ENCODE measurements around the gene SLX9.

The SLX9 gene

DNA sequence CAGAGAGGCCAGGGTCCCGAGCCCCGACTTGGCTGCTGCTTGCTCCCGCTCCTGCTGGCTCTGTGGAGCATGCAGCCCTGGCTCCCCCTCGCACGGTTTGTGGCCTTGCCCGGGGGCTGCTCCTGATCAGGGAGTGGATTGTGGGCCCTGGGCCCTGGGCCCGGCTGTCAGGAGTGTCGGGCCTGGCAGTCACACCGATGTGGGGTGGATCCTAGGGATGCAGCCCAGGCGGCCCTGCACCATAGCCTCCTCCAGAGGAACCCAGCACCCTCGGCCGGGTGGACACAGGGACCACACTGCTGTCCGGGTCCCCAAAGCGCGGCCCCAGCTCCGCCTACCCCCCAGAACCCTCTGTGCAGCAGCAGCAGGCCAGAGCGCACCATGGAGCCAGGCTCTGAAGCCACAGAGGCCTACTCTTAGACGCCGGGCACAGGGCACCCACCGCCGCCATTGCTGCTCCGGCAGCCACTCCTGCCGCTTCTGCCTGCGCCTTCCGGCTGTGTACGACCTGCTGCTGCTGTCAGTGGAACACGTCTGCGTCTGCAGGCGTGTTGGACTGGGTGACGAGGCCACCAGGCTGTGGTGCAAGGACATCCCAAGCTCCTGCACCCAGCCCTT, 9.4 kb downstream of the SLX9 start:
- DNase-seq: no peak

DNA sequence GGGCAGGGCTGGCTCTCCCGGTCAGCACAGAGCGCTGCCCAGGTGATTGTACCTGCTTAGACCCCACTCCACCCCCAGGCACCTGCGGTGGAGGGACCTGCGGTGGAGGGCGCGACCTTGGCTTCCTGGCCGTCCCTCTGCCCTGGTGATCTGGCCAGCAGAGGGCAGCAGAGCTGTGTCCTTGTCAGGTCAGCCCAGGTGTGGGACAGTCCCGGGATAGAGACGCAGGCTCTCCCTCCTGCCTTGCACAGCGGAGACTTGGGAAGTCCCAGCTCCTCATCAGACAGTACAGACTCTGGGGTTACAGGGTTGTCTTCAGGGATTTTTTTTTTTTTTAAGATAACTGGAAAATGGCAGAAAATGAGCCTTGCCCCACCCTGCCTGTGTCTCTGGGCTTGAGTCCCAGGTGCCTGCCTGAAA, 10.0 kb downstream of the SLX9 start:
- DNase-seq: peak; percentile 87

DNA sequence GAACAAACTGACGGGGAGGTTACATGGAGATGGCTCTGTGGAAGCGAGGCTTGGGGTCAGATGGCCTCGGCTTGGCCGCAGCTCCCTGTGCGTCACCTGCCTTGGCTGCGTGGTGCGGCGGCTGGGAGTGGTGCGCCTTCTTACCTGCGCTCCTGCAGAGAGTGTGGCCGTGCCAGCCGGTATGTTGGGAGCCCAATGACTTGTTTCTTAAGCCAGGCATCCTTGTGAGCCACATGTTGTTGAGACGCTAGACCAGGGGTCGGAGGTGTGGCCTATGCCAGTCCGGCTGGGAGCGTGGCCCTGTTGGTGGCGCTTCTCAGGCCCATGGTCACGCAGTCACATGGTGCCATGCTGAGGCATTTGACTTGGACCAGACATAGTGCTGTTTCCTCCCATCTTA, 10.5 kb downstream of the SLX9 start:
- no peak for DNase-seq

DNA sequence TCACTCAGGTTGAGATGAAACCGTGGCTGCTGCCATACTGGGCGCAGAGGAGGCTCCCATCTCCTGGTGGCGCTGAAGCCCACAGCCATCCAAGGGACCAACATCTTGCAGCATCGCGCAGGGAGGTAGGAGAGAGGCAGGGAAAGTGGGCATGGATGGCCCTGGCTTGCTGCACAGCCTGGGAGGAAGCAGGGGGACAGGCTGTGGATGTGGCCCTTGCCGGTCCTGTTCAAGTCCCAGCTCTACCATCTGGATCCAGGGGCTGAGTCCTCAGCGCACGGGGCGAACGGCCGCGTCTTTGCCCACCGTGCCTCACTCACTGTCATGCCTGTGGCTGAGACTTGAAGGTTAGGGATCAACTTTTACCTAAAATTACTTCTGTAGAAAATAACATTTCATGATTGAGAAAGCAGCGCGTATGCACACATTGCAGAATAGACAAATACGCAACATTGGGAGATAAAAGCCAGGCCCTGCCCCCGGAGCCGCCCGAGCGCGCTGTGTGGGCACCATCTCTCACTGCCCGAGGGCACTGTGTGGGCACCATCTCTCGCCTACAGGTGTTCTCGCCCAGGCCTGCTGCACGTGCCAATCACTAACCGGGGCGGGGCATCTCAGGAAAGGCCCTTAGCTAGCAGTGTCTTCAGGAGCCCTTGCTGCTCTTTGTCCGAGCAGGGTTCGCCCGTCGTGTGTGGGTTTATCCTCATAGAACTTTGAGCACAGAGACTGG, 11.5 kb downstream of the SLX9 start:
- no peak for DNase-seq

DNA sequence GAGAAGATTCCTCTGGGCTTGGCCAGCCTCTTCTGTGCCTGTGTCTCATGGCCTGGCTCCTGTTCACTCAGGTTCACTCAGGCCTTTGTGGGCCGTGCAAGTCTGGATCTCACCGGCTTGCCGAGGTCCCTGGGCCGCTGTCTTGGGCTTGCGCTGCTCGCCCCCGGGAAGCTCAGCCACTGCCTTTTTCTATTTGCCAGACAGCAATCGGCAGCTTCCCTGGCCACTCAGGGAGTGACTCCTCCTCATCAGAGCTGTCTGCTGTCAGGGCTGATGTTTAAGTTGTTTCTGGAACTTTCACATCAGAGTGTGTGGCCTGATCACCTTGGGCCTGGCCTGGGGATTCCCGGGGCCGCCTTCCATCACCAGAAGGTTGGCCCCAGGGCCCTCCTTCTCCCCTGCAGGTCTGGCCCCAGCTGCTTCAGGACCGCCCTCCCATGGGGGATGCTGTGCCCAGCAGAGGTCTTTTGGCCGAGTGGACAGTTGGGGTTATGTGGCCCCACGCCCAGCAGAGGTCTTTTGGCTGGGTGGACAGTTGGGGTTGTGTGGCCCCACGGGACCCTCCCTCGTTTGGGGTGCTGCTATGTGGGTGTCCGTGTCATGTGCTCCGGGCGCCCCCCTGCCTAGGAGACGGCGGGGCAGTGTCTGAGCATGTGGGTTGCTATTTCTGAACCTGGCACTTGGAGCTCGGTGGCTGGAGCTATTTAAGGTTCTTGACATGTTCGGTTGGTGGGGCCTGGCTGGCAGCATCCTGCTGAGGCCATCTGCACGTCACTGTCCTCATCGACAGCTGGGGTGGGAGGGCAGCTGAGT, 12.5 kb downstream of the SLX9 start:
- DNase-seq: no peak

DNA sequence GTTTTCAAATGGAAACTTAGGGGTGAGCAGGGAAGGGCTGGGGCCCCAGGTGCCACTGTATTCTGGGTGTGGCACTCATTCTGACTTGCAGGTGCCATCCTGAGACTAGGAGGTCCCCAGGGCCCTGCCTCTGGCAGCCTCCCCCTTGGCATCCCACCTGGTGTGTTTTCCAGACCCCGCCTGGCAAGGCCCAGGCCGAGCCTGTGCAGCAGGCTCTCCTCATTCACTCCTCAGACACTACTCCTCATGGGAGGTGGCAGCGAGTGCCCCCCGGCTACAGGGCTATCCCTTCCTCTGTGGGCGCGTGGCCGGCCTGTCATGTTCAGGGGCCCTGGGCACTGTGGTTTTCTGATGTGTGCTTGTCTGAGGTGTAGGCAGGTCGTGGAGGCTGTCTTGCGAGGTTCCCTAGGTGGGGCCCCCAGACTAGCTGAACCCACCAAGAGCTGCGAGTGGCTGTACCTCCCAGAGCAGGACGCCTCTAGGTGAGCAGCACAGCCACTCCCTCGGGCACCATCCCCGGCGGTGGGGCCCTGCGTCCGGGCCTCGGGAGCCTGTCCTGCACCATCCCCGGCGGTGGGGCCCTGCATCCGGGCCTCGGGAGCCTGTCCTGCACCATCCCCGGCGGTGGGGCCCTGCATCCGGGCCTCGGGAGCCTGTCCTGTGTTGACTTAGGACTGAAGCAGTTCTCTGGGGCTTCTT, 13.2 kb downstream of the SLX9 start:
- DNase-seq: no peak

DNA sequence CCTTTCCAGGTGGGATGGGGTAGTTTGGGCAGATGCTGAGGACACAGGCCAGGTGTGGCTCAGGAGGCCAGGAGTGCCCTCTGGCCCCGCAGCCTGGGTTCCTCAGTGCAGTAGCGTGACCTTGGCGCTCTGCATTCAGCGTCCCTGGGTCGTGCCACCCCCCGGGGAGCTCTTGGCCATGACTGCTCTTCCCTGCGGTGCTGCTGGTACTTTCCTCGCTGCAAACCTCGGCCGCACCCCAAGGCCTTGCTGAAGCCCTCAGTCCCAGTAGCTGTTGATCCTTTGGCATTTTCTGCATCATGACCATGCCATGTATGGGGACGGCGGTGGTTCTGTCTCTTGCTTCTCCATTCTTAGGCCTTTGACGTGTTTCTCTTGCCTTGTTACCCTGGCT, 13.8 kb downstream of the SLX9 start:
- DNase-seq: no peak

DNA sequence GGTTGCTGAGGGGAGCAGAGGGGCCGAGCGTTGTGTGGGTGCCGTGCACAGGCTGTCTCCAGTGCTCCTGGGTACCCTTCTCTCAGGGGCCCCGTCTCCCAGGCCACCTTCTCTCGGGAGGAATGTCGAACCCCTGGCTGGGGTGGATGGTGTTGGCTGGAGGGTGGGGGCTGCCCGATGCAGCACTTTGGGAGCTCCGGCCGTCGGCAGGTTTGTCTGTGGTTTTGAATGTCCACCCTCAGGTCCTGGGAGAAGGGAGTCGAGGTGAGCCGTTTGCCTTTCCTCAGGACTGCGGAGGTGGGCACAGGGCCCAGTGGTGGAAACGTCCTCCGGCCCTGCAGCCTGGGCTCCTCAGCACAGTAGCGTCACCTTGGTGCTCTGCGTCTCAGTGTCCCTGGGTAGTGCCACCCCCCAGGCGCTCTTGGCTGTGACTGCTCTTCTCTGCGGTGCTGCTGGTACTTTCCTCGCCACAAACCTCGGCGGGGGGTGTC, 14.5 kb downstream of the SLX9 start:
- no peak for DNase-seq

DNA sequence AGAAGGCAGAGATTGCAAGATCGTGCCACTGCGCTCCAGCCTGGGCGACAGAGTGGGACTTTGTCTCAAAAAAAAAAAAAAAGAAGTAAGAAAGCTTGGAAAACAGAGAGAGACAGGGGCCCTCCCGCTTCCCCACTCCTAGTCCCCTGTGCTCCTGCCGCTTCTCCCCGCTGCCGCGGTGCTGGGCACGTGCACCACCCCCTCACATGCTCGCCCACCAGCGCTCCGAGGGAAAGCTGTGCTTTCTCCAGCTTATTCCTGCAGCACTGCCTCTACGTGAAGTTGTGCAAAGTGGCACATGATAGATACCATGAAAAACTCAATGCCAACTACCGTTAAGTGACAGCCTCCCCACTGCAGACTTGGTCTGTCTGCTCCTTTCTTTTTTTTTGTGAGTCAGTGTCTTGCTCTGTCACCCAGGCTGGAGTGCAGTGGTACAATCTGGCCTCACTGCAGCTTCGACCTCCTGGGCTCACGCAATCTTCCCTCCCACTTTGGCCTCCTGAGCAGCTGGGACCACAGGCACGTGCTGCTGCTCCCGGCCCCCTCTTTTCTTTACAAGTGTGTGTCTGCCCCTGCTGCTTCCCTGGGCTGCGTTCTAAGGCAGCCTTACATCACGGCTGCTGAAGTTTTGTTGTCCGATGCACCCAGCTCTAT, 15.4 kb downstream of the SLX9 start:
- DNase-seq: peak; percentile 75

DNA sequence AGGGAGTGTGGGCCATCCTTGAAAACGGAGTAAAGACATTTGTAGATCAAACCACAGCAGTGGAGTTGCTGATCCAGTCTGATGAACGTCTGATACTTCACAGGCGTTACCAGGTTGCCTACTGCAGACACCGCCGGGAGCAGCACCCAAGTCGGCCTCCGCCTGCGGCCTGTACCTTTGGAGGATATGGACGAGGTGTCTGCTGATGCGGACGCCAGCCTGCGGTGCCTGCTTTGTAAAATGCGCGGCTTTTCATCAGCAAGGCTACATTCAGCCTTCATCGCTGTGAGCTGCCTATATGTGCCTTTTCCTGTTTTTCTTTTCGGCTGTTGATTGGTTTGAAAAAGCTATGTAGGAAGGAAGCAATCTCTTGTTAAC, 16.0 kb downstream of the SLX9 start:
- no peak for DNase-seq

DNA sequence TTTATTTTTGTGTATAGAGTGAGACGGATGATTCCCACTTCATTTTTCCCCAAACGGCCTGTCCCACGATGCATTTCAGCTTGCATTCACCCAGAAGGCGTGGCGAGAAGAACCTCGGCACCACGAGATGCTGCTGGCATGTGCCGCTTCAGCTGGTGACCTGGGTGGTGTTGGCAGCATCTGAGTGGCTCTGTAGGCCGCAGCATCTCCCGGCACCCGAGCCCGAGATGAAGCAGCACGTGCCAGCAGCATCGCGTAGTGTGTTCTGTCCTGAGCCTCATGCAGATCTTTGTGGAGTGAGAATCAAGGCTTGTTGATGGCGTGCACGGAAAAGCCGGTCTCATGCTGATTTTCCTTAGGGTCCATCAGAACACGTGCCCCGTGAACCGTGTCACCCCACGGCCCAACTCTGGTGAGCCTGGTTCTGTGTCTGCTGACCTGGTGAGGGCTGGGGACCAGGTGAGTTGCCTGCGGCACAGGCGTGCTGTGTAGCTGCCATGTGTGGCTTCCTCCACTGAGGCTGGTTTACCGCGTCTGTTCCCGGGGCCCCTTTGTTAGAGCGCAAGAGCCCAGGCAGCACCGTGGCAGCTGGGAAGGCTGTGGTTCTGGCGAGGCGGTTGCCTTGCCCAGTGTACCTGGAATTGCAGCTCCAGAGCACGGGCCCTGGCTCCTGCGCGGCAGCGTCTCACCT, 16.7 kb downstream of the SLX9 start:
- no peak for DNase-seq

DNA sequence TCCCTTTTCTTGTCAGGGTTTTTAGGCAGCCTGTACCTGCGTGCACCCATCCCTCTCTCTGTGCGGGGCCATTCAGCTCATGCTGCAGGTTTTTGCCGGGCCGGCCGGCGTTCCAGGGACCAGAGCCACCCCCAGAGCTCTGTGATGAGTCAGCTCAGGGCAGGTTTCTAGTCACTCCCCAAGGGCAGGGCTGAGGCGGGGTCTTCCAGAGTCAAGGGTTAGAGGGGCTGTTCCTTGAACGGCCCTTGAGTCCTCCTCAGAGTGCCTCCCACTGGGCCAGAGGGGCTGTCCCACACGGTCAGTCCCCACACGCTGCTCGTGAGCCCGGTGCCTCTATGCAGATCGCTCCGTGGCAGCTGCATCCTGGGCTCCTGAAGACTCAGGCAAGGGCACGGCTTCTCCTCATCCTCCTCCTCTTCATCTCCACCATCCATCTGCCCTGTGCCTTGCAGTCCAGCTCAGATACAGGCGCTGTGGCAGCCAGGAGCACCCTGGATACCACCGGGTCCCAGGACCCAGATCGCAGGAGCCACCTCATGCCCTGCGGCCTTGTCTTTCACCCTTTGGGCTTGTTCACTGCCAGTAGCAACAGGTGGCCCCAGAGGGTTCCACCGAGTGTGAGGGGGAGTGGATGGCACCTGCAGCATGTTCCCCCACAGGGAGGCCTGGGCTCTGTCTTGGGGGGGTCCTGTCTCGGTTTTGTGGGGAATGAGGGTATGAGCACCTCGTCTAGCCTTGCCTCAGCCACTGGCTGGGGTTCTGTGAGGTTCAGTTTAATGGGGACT, 17.4 kb downstream of the SLX9 start:
- DNase-seq: no peak

DNA sequence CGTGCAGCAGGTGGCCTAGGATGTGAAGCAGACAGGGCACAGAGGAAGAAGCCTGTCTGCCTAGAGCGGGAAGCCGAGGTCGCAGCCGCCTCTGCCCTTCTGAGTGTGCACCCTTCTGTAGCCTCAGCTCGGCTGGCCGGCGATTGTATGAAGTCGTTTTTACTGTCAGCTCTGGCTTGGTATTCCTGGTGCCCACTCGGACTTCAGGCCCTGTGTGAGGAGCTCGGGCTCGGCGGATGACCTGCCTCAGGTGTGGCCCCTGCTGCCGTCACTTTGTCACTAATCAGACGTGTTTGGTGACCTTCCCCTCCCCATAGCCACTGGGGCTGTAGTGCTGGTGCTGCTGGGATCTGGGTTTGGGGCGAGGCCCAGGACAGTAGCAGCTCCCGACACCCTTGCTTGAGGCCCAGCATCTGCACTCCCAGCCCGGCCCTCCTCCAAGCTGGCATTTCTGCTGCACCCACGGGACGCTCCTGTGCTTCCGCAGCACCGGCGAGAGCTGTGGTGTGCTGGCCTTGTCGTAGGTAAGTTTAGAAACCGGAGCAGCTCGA, 18.1 kb downstream of the SLX9 start:
- DNase-seq: peak; percentile 33

DNA sequence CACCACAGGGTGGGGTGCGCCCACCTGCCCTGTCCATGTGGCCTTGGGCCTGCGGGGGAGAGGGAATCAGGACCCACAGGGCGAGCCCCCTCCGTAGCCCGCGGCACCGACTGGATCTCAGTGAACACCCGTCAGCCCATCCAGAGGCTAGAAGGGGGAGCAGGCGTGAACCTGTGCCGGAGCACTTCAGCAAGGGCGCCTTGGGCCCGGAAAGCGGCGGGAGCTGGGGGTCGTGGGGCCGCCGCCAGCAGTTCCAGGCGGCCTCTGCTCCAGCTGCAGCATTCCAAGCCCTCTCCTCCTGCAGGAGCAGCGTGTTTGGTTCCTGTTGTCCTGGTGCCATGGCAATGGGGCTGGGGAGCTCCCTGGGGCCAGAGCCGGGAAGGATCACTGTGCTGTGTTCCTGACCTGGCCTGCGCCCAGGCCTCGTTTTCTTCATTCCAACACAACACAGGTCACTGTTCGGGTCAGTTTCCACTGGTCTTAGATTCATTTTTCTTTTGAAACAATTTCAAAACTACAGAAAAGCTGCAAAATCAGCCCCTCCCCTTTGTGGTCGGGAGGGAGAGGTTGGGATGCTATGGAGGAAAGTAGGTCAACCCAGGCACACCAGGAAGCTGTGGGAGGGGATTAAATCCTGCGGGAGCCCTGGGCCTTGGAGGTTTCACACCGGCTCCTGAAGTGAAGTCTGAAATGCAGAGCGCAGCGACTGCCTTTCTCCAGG, 18.8 kb downstream of the SLX9 start:
- DNase-seq: peak; percentile 91

DNA sequence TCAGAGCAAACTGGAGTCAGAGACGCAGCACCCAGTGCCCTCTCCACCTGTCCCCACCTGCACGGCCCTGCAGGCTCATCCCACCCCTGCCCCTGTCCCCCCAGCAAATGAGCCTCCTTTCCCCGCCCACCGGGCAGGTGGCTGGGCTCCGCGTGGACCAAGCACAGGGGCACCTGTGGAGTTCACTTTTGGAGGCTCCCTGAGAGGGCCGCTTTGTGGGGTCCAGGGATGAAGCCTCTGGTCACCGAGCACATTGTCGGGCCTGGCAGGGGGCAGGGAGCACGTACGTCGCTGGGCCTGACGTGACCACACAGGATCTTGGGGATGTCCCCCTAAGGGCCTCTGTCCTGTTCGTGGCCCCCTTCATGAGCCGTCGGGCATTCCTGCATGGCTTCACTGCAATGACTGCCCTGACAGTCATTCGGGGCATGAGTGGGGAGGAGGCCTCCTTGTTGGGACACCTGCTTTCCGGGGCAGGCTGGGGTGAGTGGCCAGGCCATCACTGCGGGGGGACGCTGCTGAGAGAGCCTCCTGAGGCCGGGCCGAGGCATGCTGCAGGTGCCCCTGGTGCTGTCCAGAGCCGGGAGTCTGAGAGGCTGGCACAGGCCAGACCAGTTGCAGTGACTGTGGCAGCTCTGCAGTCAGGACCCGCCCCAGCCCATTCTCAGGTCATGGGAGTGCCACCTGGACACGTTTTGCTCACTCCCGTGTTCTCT, 19.7 kb downstream of the SLX9 start:
- no peak for DNase-seq

DNA sequence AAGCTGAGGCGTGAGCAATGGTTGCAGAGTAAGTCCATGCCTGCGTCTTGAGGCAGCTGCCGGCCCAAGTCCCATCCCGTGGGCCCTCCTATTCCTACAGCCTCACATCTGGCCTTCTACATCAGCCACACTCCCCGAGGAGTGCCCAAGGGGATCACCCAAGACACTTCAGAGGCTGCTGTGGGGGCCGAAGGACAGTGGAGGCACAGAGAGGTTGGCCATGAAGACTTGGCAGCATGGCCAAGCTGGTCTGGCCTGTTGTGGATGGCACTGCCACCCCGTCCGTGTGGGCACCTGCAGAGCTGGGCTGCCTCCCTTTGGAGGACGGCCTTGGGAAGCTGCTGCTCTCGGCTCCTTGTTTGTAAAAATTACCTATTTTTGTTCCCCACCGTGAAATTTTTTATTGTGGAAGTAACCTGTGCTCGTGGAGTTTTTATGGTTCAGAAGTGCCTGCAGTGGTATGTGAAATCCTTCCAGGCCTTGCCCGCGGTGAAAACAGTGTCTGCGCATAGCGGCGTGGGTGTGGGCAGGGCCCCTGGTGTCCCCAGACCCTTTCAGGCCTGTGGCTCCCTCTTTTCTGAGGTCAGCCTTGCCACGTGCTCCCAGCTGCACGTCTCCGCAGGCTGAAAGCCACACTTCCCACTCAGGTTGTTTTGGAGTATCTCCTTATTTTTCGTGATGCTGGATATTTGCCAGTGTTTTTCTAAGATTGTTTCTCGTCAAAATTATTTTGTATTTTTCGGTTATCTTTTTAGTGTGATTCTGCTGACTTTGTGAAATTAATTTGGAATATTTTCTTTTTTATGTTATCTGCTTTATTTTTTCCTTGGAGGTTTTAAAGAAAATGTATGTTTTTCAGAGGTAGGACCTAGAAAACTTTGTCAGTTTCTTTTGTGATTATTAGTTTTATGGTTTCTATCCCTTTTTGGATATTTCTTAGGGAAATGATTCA, 20.6 kb downstream of the SLX9 start:
- DNase-seq: no peak

DNA sequence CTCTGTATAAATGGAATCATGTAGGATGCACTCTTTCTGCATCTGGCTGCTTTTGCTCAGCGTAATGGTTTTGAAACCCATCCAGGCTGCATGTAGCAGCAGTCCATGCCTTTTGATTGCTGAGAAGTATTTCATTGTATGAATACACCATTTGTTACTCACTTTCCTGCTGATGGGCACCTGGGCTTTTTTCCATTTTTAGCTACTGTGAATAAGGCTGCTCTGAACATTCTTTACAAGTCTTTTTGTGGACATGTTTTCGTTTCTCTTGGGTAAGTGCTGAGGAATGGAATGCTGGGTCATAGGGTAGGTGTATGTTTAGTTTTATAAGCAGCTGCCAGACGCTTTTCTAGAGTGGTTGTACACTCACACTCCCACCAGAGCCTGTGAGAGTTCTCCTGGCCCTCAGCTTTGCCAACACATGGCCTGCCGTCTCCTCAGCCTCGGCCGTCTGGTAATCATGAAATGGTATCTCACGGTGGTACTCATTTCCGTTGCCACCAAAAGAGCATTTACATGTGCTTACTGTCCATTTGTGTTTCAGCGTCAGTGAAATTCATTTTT, 22.7 kb downstream of the SLX9 start:
- peak; percentile 37 for DNase-seq

DNA sequence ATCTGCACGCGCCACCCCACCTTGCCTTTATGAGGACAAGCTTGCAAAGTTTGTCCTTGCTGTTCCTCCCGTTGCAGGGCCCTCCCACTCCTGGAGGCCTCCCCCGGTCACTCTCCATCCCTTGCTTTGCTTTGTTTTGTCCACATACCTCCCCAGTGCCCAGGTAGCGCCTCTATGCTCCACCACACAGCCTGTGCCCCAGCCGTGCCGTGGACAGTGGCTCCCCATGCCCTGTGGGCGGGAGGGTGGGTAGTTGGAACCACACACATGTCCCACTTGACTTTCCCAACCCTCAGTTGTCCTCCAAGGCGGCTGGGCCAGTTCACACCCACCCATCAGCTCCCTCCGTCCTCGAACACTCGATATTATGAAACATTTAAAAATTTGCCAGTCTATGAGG, 24.6 kb downstream of the SLX9 start:
- DNase-seq: no peak

All from eye (tissue), 1 donor.